Uterus (tissue), 2 donors: ENCODE data around the gene DCAF4.

Experiments used
- POLR2A ChIP-seq, 2 donors: fragments of 450-650 bp; IDR thresholded peaks; one replicate each; pipeline ENCODE4 v1.6.1; 2016; ENCODE audit warnings: antibody characterized with exemption in 2 of 2, mild to moderate bottlenecking in 1 of 2, moderate library complexity in 1 of 2
- TF ChIP-seq, protein P1 (sequence below), 4 experiments: fragments of 200-600 bp in 2 of 4; fragments of 450-650 bp in 2 of 4; sonication (generic) in 2 of 4; IDR thresholded peaks; one replicate each; pipeline ENCODE4 v1.5.1; 2016 to 2019; ENCODE audit warnings: antibody characterized with exemption in 4 of 4, mild to moderate bottlenecking in 2 of 4, moderate library complexity in 1 of 4

- no peak for TF ChIP-seq POLR2A (IDR thresholded peaks at IDR 0.05)
- TF ChIP-seq, protein P1, sequence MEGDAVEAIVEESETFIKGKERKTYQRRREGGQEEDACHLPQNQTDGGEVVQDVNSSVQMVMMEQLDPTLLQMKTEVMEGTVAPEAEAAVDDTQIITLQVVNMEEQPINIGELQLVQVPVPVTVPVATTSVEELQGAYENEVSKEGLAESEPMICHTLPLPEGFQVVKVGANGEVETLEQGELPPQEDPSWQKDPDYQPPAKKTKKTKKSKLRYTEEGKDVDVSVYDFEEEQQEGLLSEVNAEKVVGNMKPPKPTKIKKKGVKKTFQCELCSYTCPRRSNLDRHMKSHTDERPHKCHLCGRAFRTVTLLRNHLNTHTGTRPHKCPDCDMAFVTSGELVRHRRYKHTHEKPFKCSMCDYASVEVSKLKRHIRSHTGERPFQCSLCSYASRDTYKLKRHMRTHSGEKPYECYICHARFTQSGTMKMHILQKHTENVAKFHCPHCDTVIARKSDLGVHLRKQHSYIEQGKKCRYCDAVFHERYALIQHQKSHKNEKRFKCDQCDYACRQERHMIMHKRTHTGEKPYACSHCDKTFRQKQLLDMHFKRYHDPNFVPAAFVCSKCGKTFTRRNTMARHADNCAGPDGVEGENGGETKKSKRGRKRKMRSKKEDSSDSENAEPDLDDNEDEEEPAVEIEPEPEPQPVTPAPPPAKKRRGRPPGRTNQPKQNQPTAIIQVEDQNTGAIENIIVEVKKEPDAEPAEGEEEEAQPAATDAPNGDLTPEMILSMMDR (IDR thresholded peaks at IDR 0.05), result no peak
Measured at GRCh38 chr14:72892103-72892878, 34.0 kb upstream of the DCAF4 start.
